HG02610 (cell line): Measurements from ENCODE around the gene SSH2.
"Not testable (repeated sequence)": the region's sequence is repeated elsewhere in the genome, so short reads cannot be mapped to it uniquely, and the experiment has no call there.

Experiments used
- ATAC-seq: cut with Tn5 transposase; IDR thresholded peaks from one replicate; pipeline ENCODE4 v1.9.1; 2021; ENCODE audit warnings: mild to moderate bottlenecking, moderate library complexity; ENCODE audit not compliant: unreplicated experiment

The SSH2 gene

GRCh38 chr17:29675961-29676360, 254.1 kb downstream of the SSH2 start:
- not testable (repeated sequence) for ATAC-seq

- no peak for ATAC-seq
Observed at GRCh38 chr17:29674281-29674680, 255.7 kb downstream of the SSH2 start.

- no peak for ATAC-seq
Observed at GRCh38 chr17:29671661-29672060, 258.4 kb downstream of the SSH2 start.

GRCh38 chr17:29669266-29669665, 260.8 kb downstream of the SSH2 start:
- no peak for ATAC-seq

- ATAC-seq = no peak
Observed at GRCh38 chr17:29667969-29668368, 262.1 kb downstream of the SSH2 start.

- ATAC-seq = no peak
Observed at GRCh38 chr17:29665481-29665810, 264.6 kb downstream of the SSH2 start.

- no peak for ATAC-seq
Observed at GRCh38 chr17:29664743-29665480, 265.1 kb downstream of the SSH2 start.

GRCh38 chr17:29663155-29663554, 266.9 kb downstream of the SSH2 start:
- ATAC-seq = no peak

GRCh38 chr17:29661213-29661612, 268.8 kb downstream of the SSH2 start:
- no peak for ATAC-seq

GRCh38 chr17:29659155-29659554, 270.9 kb downstream of the SSH2 start:
- no peak for ATAC-seq

- ATAC-seq = no peak
Observed at GRCh38 chr17:29655323-29655722, 274.7 kb downstream of the SSH2 start.

- ATAC-seq = no peak
Observed at GRCh38 chr17:29653995-29654714, 275.9 kb downstream of the SSH2 start.

- no peak for ATAC-seq
Observed at GRCh38 chr17:29652976-29653375, 277.1 kb downstream of the SSH2 start.

- not testable (repeated sequence) for ATAC-seq
Observed at GRCh38 chr17:29651913-29652312, 278.1 kb downstream of the SSH2 start.

- no peak for ATAC-seq
Observed at GRCh38 chr17:29650396-29650795, 279.6 kb downstream of the SSH2 start.

GRCh38 chr17:29649359-29649758, 280.7 kb downstream of the SSH2 start:
- no peak for ATAC-seq

GRCh38 chr17:29648005-29648404, 282.0 kb downstream of the SSH2 start:
- ATAC-seq = no peak

- no peak for ATAC-seq
Observed at GRCh38 chr17:29645515-29646051, 284.4 kb downstream of the SSH2 start.

- ATAC-seq = no peak
Observed at GRCh38 chr17:29643817-29644160, 286.2 kb downstream of the SSH2 start.

- no peak for ATAC-seq
Observed at GRCh38 chr17:29642171-29642611, 287.8 kb downstream of the SSH2 start.

GRCh38 chr17:29640981-29641642, 288.9 kb downstream of the SSH2 start:
- ATAC-seq = no peak

GRCh38 chr17:29640413-29640812, 289.6 kb downstream of the SSH2 start:
- no peak for ATAC-seq
